Fibroblast of upper back skin (primary cell): ENCODE data around the gene PITPNC1.
"Not testable (repeated sequence)": the region's sequence is repeated elsewhere in the genome, so short reads cannot be mapped to it uniquely, and the experiment has no call there.

Source experiments
- DNase-seq: peaks from one replicate; pipeline ENCODE4 v3.0.0-alpha.2; 2013

The PITPNC1 gene

GRCh38 chr17:67491009-67491680, 114.1 kb downstream of the PITPNC1 start:
- peak; percentile 87 for DNase-seq

- no peak for DNase-seq
Observed at GRCh38 chr17:67491681-67492024, 114.6 kb downstream of the PITPNC1 start.

GRCh38 chr17:67492251-67492740, 115.2 kb downstream of the PITPNC1 start:
- no peak for DNase-seq

- DNase-seq, result no peak
Observed at GRCh38 chr17:67492824-67493517, 115.9 kb downstream of the PITPNC1 start.

GRCh38 chr17:67493812-67494211, 116.7 kb downstream of the PITPNC1 start:
- no peak for DNase-seq

- DNase-seq, result not testable (repeated sequence)
Observed at GRCh38 chr17:67495534-67495933, 118.5 kb downstream of the PITPNC1 start.

GRCh38 chr17:67496286-67496685, 119.2 kb downstream of the PITPNC1 start:
- DNase-seq, result no peak

GRCh38 chr17:67499685-67500084, 122.6 kb downstream of the PITPNC1 start:
- DNase-seq, result no peak

- no peak for DNase-seq
Observed at GRCh38 chr17:67500261-67500660, 123.2 kb downstream of the PITPNC1 start.

GRCh38 chr17:67500677-67501300, 123.7 kb downstream of the PITPNC1 start:
- no peak for DNase-seq

GRCh38 chr17:67502151-67502550, 125.1 kb downstream of the PITPNC1 start:
- DNase-seq, result no peak

GRCh38 chr17:67503184-67503583, 126.1 kb downstream of the PITPNC1 start:
- no peak for DNase-seq

GRCh38 chr17:67503739-67504138, 126.7 kb downstream of the PITPNC1 start:
- DNase-seq, result no peak

GRCh38 chr17:67504182-67504581, 127.1 kb downstream of the PITPNC1 start:
- no peak for DNase-seq

GRCh38 chr17:67506966-67507365, 129.9 kb downstream of the PITPNC1 start:
- DNase-seq, result peak; percentile 86

GRCh38 chr17:67509390-67510287, 132.6 kb downstream of the PITPNC1 start:
- DNase-seq, result no peak

GRCh38 chr17:67511012-67511411, 133.9 kb downstream of the PITPNC1 start:
- DNase-seq, result no peak

GRCh38 chr17:67511804-67512203, 134.7 kb downstream of the PITPNC1 start:
- DNase-seq, result no peak

- peak; percentile 43 for DNase-seq
Observed at GRCh38 chr17:67514998-67515397, 137.9 kb downstream of the PITPNC1 start.

GRCh38 chr17:67515490-67516083, 138.5 kb downstream of the PITPNC1 start:
- DNase-seq, result no peak

- DNase-seq, result not testable (repeated sequence)
Observed at GRCh38 chr17:67516571-67516970, 139.5 kb downstream of the PITPNC1 start.

GRCh38 chr17:67517325-67517724, 140.2 kb downstream of the PITPNC1 start:
- DNase-seq, result no peak

- DNase-seq, result peak; percentile 61
Observed at GRCh38 chr17:67518876-67519275, 141.8 kb downstream of the PITPNC1 start.
